ENCODE measurements around the gene ALOX5.
A peak's percentile ranks its signal among the peaks of the same experiment; 100 is the strongest.

ALOX5 gene

GRCh38 chr10:45425621-45426563, 51.9 kb downstream of the ALOX5 start:
- no peak for TF ChIP-seq CTCF (IDR thresholded peaks at IDR 0.05; ENCODE audit: extremely low read depth, insufficient read depth, missing control alignments)
- in situ Hi-C loops (cut with MboI; ENCODE audit: low pct_unique_long_range_greater_than_20kb, low sequenced_read_pairs, unreplicated experiment) = no loop called here
- DNase-seq (ENCODE audit: low spot score) = no peak

- in situ Hi-C loops (cut with MboI; ENCODE audit: low pct_unique_long_range_greater_than_20kb, low sequenced_read_pairs, unreplicated experiment) = no loop called here
- no peak for DNase-seq (ENCODE audit: low spot score)
- no peak for TF ChIP-seq CTCF (IDR thresholded peaks at IDR 0.05; ENCODE audit: extremely low read depth, insufficient read depth, missing control alignments)
Observed at GRCh38 chr10:45427262-45427969, 53.4 kb downstream of the ALOX5 start.

- no peak for DNase-seq (ENCODE audit: low spot score)
- no peak for TF ChIP-seq CTCF (IDR thresholded peaks at IDR 0.05; ENCODE audit: extremely low read depth, insufficient read depth, missing control alignments)
- in situ Hi-C loops (cut with MboI; ENCODE audit: low pct_unique_long_range_greater_than_20kb, low sequenced_read_pairs, unreplicated experiment) = no loop called here
Observed at GRCh38 chr10:45427970-45428366, 54.0 kb downstream of the ALOX5 start.

- peak; percentile 5 for DNase-seq (ENCODE audit: low spot score)
- in situ Hi-C loops (cut with MboI; ENCODE audit: low pct_unique_long_range_greater_than_20kb, low sequenced_read_pairs, unreplicated experiment) = no loop called here
- no peak for TF ChIP-seq CTCF (IDR thresholded peaks at IDR 0.05; ENCODE audit: extremely low read depth, insufficient read depth, missing control alignments)
Observed at GRCh38 chr10:45428611-45429510, 54.8 kb downstream of the ALOX5 start.

GRCh38 chr10:45429790-45430189, 55.8 kb downstream of the ALOX5 start:
- DNase-seq (ENCODE audit: low spot score) = no peak
- in situ Hi-C loops (cut with MboI; ENCODE audit: low pct_unique_long_range_greater_than_20kb, low sequenced_read_pairs, unreplicated experiment) = no loop called here
- TF ChIP-seq CTCF (IDR thresholded peaks at IDR 0.05; ENCODE audit: extremely low read depth, insufficient read depth, missing control alignments) = no peak

- in situ Hi-C loops (cut with MboI; ENCODE audit: low pct_unique_long_range_greater_than_20kb, low sequenced_read_pairs, unreplicated experiment) = no loop called here
- TF ChIP-seq CTCF (IDR thresholded peaks at IDR 0.05; ENCODE audit: extremely low read depth, insufficient read depth, missing control alignments) = no peak
- DNase-seq (ENCODE audit: low spot score) = no peak
Observed at GRCh38 chr10:45432113-45432512, 58.1 kb downstream of the ALOX5 start.
